NCI-H510A (cell line): ENCODE data around the gene MEIKIN.
"Not testable (repeated sequence)": the region's sequence is repeated elsewhere in the genome, so short reads cannot be mapped to it uniquely, and the experiment has no call there.

Experiments
- DNase-seq: peaks from one replicate; lab custom pipeline; 2025; lab: John Stamatoyannopoulos, UW

The MEIKIN gene

GRCh38 chr5:131810510-131811249 lies 134.8 kb downstream of the MEIKIN start:
- DNase-seq, result no peak

GRCh38 chr5:131796793-131797693 lies 148.4 kb downstream of the MEIKIN start, which contains the start of gene FNIP1:
FNIP1 (minus strand) TSS chr5:131797017; CDS start chr5:131796921, 96 bp downstream.
- DNase-seq, result peak; percentile 93

DNA sequence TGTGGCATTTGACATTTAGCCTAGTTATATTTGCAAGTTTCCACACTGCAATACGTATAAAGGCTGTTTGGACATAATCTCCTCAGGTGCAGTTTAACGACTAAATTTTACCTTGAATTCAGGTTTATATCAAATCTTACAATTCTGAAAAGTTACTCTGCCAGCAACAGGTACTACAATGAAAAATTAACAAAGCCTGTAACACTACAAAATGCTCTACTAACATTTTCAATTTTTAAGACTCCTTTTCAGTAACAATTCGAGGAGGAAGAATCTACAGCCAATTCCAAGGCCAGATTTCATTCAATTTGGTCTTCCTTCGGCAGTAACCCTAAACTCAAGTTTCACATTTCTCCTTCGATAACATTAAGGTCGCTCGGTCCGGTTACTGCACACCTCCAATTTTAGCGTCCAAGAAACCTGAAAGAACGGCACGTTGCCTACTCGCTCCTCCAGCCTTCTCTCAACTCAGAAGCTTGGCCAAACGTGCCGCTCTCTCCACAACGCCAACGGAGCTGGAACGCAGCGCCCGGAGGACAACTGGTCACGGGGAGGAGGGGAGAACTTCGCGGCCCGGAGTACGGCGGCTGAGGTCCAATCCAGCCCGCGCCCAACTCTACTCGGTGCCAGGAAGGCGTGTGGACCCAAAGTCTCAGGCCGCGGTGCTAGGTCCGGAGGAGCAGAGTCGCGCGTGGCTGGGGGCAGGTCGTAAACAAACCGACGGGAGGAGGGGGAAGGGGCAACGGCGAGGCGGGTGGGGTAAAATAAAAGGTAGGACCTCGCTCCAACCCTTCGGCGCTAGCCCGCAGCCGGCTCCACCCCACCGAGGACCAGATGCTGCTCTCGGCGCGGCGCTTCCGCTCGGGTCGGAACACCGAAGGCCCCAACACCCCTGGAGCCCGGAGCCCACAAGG lies 149.3 kb downstream of the MEIKIN start:
- no peak for DNase-seq

- no peak for DNase-seq
Measured at GRCh38 chr5:131795228-131795627, 150.2 kb downstream of the MEIKIN start.

- no peak for DNase-seq
Measured at GRCh38 chr5:131794586-131794985, 150.9 kb downstream of the MEIKIN start.

GRCh38 chr5:131792896-131793295 lies 152.6 kb downstream of the MEIKIN start:
- no peak for DNase-seq

DNA sequence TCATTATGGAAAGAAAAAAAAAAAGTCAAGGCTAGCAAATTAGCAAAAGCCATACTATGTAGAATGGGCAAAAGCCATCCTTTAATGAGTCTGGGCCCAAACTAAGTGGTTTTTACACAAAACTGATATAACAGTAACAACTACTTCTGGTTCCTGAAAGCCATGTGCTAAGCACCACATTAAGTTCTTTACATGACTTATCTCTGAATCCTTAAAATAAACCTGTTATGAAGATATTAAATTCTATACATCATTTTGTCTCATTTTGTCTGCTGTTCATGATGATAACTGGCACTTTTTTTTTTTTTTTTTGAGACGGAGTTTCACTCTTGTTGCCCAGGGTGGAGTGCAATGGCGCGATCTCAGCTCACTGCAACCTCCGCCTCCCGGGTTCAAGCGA lies 153.6 kb downstream of the MEIKIN start:
- DNase-seq, result no peak

GRCh38 chr5:131790550-131790949 lies 154.9 kb downstream of the MEIKIN start:
- no peak for DNase-seq

GRCh38 chr5:131789765-131790164 lies 155.7 kb downstream of the MEIKIN start:
- no peak for DNase-seq

GRCh38 chr5:131787736-131788135 lies 157.7 kb downstream of the MEIKIN start:
- no peak for DNase-seq

- DNase-seq, result no peak
Measured at GRCh38 chr5:131786900-131787692, 158.4 kb downstream of the MEIKIN start.

DNA sequence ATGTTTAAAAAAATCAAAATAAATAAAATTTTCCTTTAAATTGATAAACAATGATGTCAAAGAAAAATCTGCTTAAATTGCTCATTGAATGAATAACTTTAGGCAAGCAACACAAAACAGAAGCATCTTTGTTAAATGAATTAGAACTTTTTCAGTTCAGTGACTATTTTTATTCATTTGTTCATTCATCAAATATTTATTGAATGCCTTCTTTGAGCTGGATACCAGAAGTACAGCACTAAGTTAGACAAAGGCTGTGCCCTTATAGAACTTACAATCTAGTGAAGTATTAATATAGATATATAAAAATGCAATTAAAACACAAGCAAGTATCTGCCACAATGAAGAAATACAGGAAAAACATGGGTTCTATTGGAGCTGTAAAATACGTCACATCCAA lies 159.4 kb downstream of the MEIKIN start:
- DNase-seq, result no peak

GRCh38 chr5:131783874-131784273 lies 161.6 kb downstream of the MEIKIN start:
- DNase-seq, result no peak

- DNase-seq, result no peak
Measured at GRCh38 chr5:131783357-131783756, 162.1 kb downstream of the MEIKIN start.

DNA sequence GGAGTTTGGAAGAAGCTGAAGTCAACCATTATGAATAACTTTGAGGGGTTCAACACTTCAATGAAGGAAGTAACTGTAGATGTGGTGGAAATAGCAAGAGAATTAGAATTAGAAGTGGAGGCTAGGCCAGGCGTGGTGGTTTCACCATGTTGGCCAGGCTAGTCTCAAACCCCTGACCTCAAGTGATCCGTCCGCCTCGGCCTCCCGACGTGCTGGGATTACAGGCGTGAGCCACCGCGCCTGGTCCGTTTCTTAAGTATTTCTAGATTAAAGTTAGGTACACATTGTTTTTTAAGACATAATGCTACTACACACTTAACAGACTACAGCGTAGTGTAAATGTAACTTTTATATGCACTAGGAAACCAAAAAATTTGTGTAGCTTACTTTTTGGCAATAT lies 162.7 kb downstream of the MEIKIN start:
- no peak for DNase-seq

DNA sequence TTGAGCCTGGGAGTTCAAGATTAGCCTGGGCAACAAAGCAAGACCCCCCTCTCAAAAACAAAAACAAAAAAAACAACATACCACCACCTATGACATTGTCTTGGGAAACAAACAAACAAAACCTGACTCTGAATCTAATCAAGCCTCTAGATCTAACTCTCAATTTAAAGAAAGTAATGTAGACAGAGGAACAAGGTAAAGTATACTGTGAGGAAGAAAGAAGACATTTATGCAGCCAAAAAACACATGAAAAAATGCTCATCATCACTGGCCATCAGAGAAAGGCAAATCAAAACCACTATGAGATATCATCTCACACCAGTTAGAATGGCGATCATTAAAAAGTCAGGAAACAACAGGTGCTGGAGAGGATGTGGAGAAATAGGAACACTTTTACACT lies 167.3 kb downstream of the MEIKIN start:
- DNase-seq, result not testable (repeated sequence)

DNA sequence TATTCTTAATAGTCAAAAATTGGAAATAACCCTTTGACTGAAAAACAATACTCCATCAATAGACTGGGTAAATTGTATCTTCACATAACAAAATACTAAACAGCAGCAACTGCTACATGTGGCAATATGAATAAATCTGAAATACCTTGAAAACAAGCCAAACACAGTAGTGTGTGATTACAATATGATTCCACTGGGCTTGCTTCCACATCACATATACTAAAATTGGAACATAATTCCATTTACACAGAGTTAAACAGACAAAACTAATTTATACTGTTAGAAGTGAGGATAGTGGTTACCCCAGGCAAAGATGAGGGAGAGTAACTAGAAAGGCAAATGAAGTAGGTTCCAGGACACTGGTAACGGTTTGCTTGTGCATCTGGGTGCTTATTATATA lies 169.0 kb downstream of the MEIKIN start:
- no peak for DNase-seq

GRCh38 chr5:131774652-131775367 lies 170.7 kb downstream of the MEIKIN start:
- DNase-seq, result no peak

- no peak for DNase-seq
Measured at GRCh38 chr5:131773805-131774204, 171.7 kb downstream of the MEIKIN start.

DNA sequence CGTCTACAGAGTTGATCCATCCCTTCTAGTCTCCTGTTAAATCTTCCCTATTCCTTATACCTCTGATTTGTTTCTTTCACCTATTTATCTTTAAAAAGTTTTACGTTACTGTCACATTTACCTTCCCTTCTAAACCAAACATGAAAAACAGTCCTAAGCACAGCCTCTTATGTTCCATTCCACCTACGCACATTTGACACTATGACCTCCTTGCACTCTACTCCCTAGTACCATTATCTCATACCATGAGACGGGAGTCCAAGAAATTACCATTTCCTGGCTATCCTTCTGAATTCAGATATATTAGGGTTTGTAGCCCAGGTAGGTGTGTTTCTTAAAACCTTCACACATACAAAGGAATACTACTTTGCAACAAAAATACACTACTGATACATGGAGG lies 173.8 kb downstream of the MEIKIN start:
- no peak for DNase-seq

- DNase-seq, result no peak
Measured at GRCh38 chr5:131769961-131770360, 175.5 kb downstream of the MEIKIN start.
